ENCODE data around the gene RASAL1.

The RASAL1 gene

GRCh38 chr12:113070117-113070906, 65.2 kb downstream of the RASAL1 start:
- DNase-seq: no peak

- DNase-seq: no peak
These were observed 65.8 kb downstream of the RASAL1 start for GRCh38 chr12:113069751-113070116.

GRCh38 chr12:113069149-113069548, 66.4 kb downstream of the RASAL1 start:
- DNase-seq: no peak

- no peak for DNase-seq
These were observed 67.3 kb downstream of the RASAL1 start for GRCh38 chr12:113067987-113068935.

- DNase-seq: no peak
These were observed 68.7 kb downstream of the RASAL1 start for GRCh38 chr12:113066813-113067400.

- no peak for DNase-seq
These were observed 70.2 kb downstream of the RASAL1 start for GRCh38 chr12:113065126-113066007.

GRCh38 chr12:113064395-113065125, 71.0 kb downstream of the RASAL1 start:
- DNase-seq: no peak

- DNase-seq: no peak
These were observed 71.9 kb downstream of the RASAL1 start for GRCh38 chr12:113063396-113064350.

GRCh38 chr12:113062502-113063395, 72.8 kb downstream of the RASAL1 start:
- DNase-seq: no peak

- no peak for DNase-seq
These were observed 74.4 kb downstream of the RASAL1 start for GRCh38 chr12:113061061-113061694.

- DNase-seq: no peak
These were observed 75.1 kb downstream of the RASAL1 start for GRCh38 chr12:113060336-113060960.

- no peak for DNase-seq
These were observed 76.4 kb downstream of the RASAL1 start for GRCh38 chr12:113059071-113059595.

GRCh38 chr12:113058553-113058952, 77.0 kb downstream of the RASAL1 start:
- DNase-seq: no peak

- no peak for DNase-seq
These were observed 77.7 kb downstream of the RASAL1 start for GRCh38 chr12:113057565-113058485.

- no peak for DNase-seq
These were observed 78.7 kb downstream of the RASAL1 start, which contains the start of gene DTX1 for GRCh38 chr12:113056631-113057488. Gene DTX1, plus strand, starts transcription at chr12:113056730. Its CDS starts 1,463 bp downstream, at chr12:113058193.

GRCh38 chr12:113056381-113056630, 79.3 kb downstream of the RASAL1 start:
- no peak for DNase-seq
